Keratinocyte (primary cell): Measurements from ENCODE around the gene ZNF564. TPM values are rescaled to one million over a fixed set of nuclear protein-coding genes. Genes with fewer than 3 reads are reported as not detected.

Source experiments
- DNase-seq: peaks from one replicate; pipeline ENCODE4 v3.0.0-alpha.2; 2011; ENCODE audit warnings: low read depth, missing footprints, low spot score
- FAIRE-seq: peaks from 2 replicates; lab custom pipeline; 2011; peaks lifted over from hg19 to GRCh38; lab: Jason Lieb, UNC
- H2AFZ ChIP-seq: 2 replicates; pipeline ENCODE4 v1.6.0; 2012; ENCODE audit warnings: low read length, control low read depth, inconsistent platforms; ENCODE audit not compliant: control insufficient read depth
- H3K27ac ChIP-seq: 2 replicates; pipeline ENCODE4 v1.5.1; 2011; ENCODE audit warnings: low read length; ENCODE audit not compliant: control insufficient read depth, insufficient read depth
- H3K27me3 ChIP-seq: 3 replicates; pipeline ENCODE4 v1.6.0; 2011; ENCODE audit warnings: low read length; ENCODE audit not compliant: control insufficient read depth, insufficient read depth; ENCODE audit errors: extremely low read depth
- H3K36me3 ChIP-seq, 2 experiments: 2 replicates in 1 of 2; 3 replicates in 1 of 2; pipeline ENCODE4 v1.5.1; 2011; ENCODE audit warnings: low read length in 2 of 2, mild to moderate bottlenecking in 1 of 2; ENCODE audit not compliant: control insufficient read depth in 2 of 2, insufficient read depth in 2 of 2; ENCODE audit errors: extremely low read depth in 1 of 2
- H3K4me1 ChIP-seq: 3 replicates; pipeline ENCODE4 v1.5.1; 2011; ENCODE audit warnings: low read length; ENCODE audit not compliant: control insufficient read depth, insufficient read depth; ENCODE audit errors: extremely low read depth
- H3K4me2 ChIP-seq: 3 replicates; pipeline ENCODE4 v1.6.0; 2011; ENCODE audit warnings: low read depth, low read length; ENCODE audit not compliant: control insufficient read depth, insufficient read depth; ENCODE audit errors: extremely low read depth
- H3K4me3 ChIP-seq, 3 experiments: fragments of 200-600 bp in 1 of 3; sonication (generic) in 1 of 3; 2 replicates in 2 of 3; 3 replicates in 1 of 3; pipeline ENCODE4 v1.5.1; 2011 to 2016; ENCODE audit warnings: low read length in 3 of 3, mild to moderate bottlenecking in 3 of 3, control low read depth in 2 of 3, inconsistent platforms in 1 of 3, low read depth in 1 of 3, mixed read lengths in 1 of 3, mixed run types in 1 of 3, moderate library complexity in 1 of 3; ENCODE audit not compliant: control insufficient read depth in 2 of 3, insufficient read depth in 2 of 3; ENCODE audit errors: extremely low read depth in 1 of 3
- H3K79me2 ChIP-seq: 2 replicates; pipeline ENCODE4 v1.6.0; 2012; ENCODE audit warnings: low read length; ENCODE audit not compliant: control insufficient read depth, insufficient read depth
- H3K9ac ChIP-seq: 3 replicates; pipeline ENCODE4 v1.6.0; 2011; ENCODE audit warnings: low read length; ENCODE audit not compliant: control insufficient read depth, insufficient read depth; ENCODE audit errors: extremely low read depth
- H3K9me1 ChIP-seq: 3 replicates; pipeline ENCODE4 v1.6.0; 2011; ENCODE audit warnings: low read length; ENCODE audit not compliant: control insufficient read depth, insufficient read depth; ENCODE audit errors: extremely low read depth
- H3K9me3 ChIP-seq: 2 replicates; pipeline ENCODE4 v1.5.1; 2012; ENCODE audit warnings: low read depth, low read length; ENCODE audit not compliant: control insufficient read depth
- H4K20me1 ChIP-seq: 3 replicates; pipeline ENCODE4 v1.6.0; 2011; ENCODE audit warnings: low read length; ENCODE audit not compliant: control insufficient read depth, insufficient read depth; ENCODE audit errors: extremely low read depth
- CTCF ChIP-seq, 3 experiments: IDR thresholded peaks in 1 of 3; conservative IDR thresholded peaks in 1 of 3; optimal IDR thresholded peaks in 1 of 3; 2 replicates in 2 of 3; 3 replicates in 1 of 3; pipeline versions ENCODE3 to v1.5.1; 2011; ENCODE audit warnings: low read length in 3 of 3, mild to moderate bottlenecking in 3 of 3, moderate library complexity in 2 of 3, control low read depth in 1 of 3, inconsistent platforms in 1 of 3; ENCODE audit not compliant: insufficient read depth in 2 of 3; ENCODE audit errors: extremely low read depth in 1 of 3
- EZH2 ChIP-seq: IDR thresholded peaks from one replicate; pipeline ENCODE4 v1.6.1; 2012; ENCODE audit warnings: inconsistent platforms, mild to moderate bottlenecking, low read length, moderate library complexity
- dilution Hi-C: fragments of 300-500 bp; cut with MboI; formaldehyde crosslinking; loops from one replicate; pipeline ENCODE4 v1.7.0; 2020; ENCODE audit warnings: low sequenced_read_pairs; ENCODE audit not compliant: extremely low pct_ligation_motif_present
- polyA plus RNA-seq, 5 experiments: library from polyadenylated mRNA; depleted of rRNA in 3 of 5; stranded (reverse) in 3 of 5; stranded (forward) in 1 of 5; unstranded in 1 of 5; fragments of >200 nt; gene quantifications; 1 replicate in 1 of 5; 2 replicates in 3 of 5; 3 replicates in 1 of 5; pipeline versions ENCODE4 v1.2.1 to v1.2.3, GENCODE V29; 2011 to 2012; ENCODE audit warnings: missing spikeins in 2 of 5, low read depth in 1 of 5, low replicate concordance in 1 of 5

ZNF564 gene
- polyA plus RNA-seq, 1 donor (not counting 4 experiments of a cell fraction or from before 2014, with no cell fraction given) = 3.5 TPM

- H3K4me3 ChIP-seq = no peak overlapping the region
- no peak overlapping the region for H2AFZ ChIP-seq
- H3K9me3 ChIP-seq = no peaks in the 10 kb centered on the region
- H3K79me2 ChIP-seq = peaks cover 52% of the 10 kb centered on the region
- DNase-seq = no peak
- H3K4me1 ChIP-seq = no peaks in the 10 kb centered on the region
- H3K27ac ChIP-seq = no peak overlapping the region
- H3K4me2 ChIP-seq = no peak overlapping the region
- H3K9ac ChIP-seq = no peak overlapping the region
- no peaks in the 10 kb centered on the region for H3K27me3 ChIP-seq
- no peaks in the 10 kb centered on the region for H3K9me1 ChIP-seq
- no peak for FAIRE-seq
- dilution Hi-C loops = no loop called here
- H4K20me1 ChIP-seq = no peaks in the 10 kb centered on the region
- peaks cover 0 to 7% of the 10 kb centered on the region in 2 experiments for H3K36me3 ChIP-seq
- TF ChIP-seq CTCF (optimal IDR thresholded peaks at IDR 0.05 in 1 of 3, IDR thresholded peaks at IDR 0.05 in 1 of 3, conservative IDR thresholded peaks at IDR 0.05 in 1 of 3; ENCODE audit: extremely low read depth in 1 of 3, insufficient read depth in 2 of 3, low read length in 3 of 3) = no peak
- TF ChIP-seq EZH2 = no peak
These were observed 4.4 kb downstream of the ZNF564 start for GRCh38 chr19:12546903-12547302.

- H3K4me2 ChIP-seq = no peak overlapping the region
- H3K27ac ChIP-seq = no peak overlapping the region
- no peaks in the 10 kb centered on the region for H3K9me3 ChIP-seq
- H3K27me3 ChIP-seq = no peaks in the 10 kb centered on the region
- no peaks in the 10 kb centered on the region for H4K20me1 ChIP-seq
- FAIRE-seq (no peak), DNase-seq (no peak)
- H3K4me3 ChIP-seq = no peak overlapping the region
- peaks cover 52% of the 10 kb centered on the region for H3K79me2 ChIP-seq
- no peak overlapping the region for H2AFZ ChIP-seq
- no peak overlapping the region for H3K9ac ChIP-seq
- H3K4me1 ChIP-seq = no peaks in the 10 kb centered on the region
- no peak for TF ChIP-seq CTCF (optimal IDR thresholded peaks at IDR 0.05 in 1 of 3, IDR thresholded peaks at IDR 0.05 in 1 of 3, conservative IDR thresholded peaks at IDR 0.05 in 1 of 3; ENCODE audit: extremely low read depth in 1 of 3, insufficient read depth in 2 of 3, low read length in 3 of 3)
- TF ChIP-seq EZH2 = no peak
- peaks cover 0 to 7% of the 10 kb centered on the region in 2 experiments for H3K36me3 ChIP-seq
- dilution Hi-C loops = no loop called here
- H3K9me1 ChIP-seq = no peaks in the 10 kb centered on the region
These were observed 5.2 kb downstream of the ZNF564 start for GRCh38 chr19:12546068-12546467.
